SK-N-SH (cell line): ENCODE measurements around the gene MEX3D. TPM values are rescaled to one million over a fixed set of nuclear protein-coding genes. Genes with fewer than 3 reads are reported as not detected.

Experiments
- CTCF ChIA-PET: fragments of 300-600, 350-600 bp; formaldehyde crosslinking; extraction: SDS; loops from one replicate; lab custom pipeline; 2021; lab: Yijun Ruan, JAX
- POLR2A ChIA-PET: fragments of 350-600 bp; sonication (Branson Sonifier 250); formaldehyde crosslinking; extraction: SDS; loops from one replicate; lab custom pipeline; 2020; ENCODE audit warnings: antibody characterized with exemption, inconsistent platforms; lab: Yijun Ruan, JAX
- DNase-seq: peaks from one replicate; pipeline ENCODE4 v3.0.0; 2012
- H2AFZ ChIP-seq: fragments of 200-600 bp; sonication (generic); 2 replicates; pipeline ENCODE4 v1.8.1; 2016; ENCODE audit warnings: antibody characterized with exemption, mild to moderate bottlenecking, low read depth
- H3F3A ChIP-seq: fragments of 200-600 bp; sonication (generic); replicated peaks from 2 replicates; pipeline ENCODE3; 2016; ENCODE audit warnings: antibody characterized with exemption, mild to moderate bottlenecking; ENCODE audit not compliant: insufficient read depth
- H3K27ac ChIP-seq, 2 experiments: fragments of 200-500 bp in 1 of 2; fragments of 200-600 bp in 1 of 2; sonication (Bioruptor generic) in 1 of 2; sonication (generic), shearing (Covaris generic) in 1 of 2; 2 replicates each; pipeline versions ENCODE4 v1.5.1 to v1.6.1; 2014 to 2016; ENCODE audit warnings: low read depth in 2 of 2, inconsistent platforms in 1 of 2, low read length in 1 of 2, mild to moderate bottlenecking in 1 of 2, mixed read lengths in 1 of 2
- H3K27me3 ChIP-seq: fragments of 200-600 bp; sonication (generic), shearing (Covaris generic); 2 replicates; pipeline ENCODE4 v1.6.1; 2016; ENCODE audit warnings: mixed run types; ENCODE audit not compliant: insufficient read depth
- H3K36me3 ChIP-seq, 2 experiments: fragments of 200-500 bp in 1 of 2; fragments of 200-600 bp in 1 of 2; sonication (Bioruptor generic) in 1 of 2; sonication (generic) in 1 of 2; replicated peaks in 1 of 2; 2 replicates each; pipeline versions ENCODE3 to v1.5.1; 2014 to 2016; ENCODE audit warnings: low read length in 1 of 2, mild to moderate bottlenecking in 1 of 2; ENCODE audit not compliant: insufficient read depth in 2 of 2, control insufficient read depth in 1 of 2
- H3K4me1 ChIP-seq, 2 experiments: fragments of 200-500 bp in 1 of 2; fragments of 200-600 bp in 1 of 2; sonication (Bioruptor generic) in 1 of 2; sonication (generic), shearing (Covaris generic) in 1 of 2; 2 replicates each; pipeline versions ENCODE4 v1.5.1 to v1.6.1; 2014 to 2016; ENCODE audit warnings: low read depth in 1 of 2, low read length in 1 of 2, mixed run types in 1 of 2; ENCODE audit not compliant: insufficient read depth in 2 of 2, control insufficient read depth in 1 of 2
- H3K4me2 ChIP-seq: fragments of 200-600 bp; sonication (generic), shearing (Covaris generic); 2 replicates; pipeline ENCODE4 v1.6.1; 2017; ENCODE audit warnings: mixed run types
- H3K4me3 ChIP-seq, 2 experiments: fragments of 200-500 bp in 1 of 2; fragments of 200-600 bp in 1 of 2; sonication (Bioruptor generic) in 1 of 2; sonication (generic), shearing (Covaris generic) in 1 of 2; 2 replicates each; pipeline versions ENCODE4 v1.5.1 to v1.8.1; 2014 to 2016; ENCODE audit warnings: low read depth in 2 of 2, inconsistent platforms in 1 of 2, low read length in 1 of 2, mild to moderate bottlenecking in 1 of 2, mixed read lengths in 1 of 2, moderate library complexity in 1 of 2
- H3K79me2 ChIP-seq: fragments of 200-600 bp; sonication (generic); 2 replicates; pipeline ENCODE4 v1.8.1; 2017; ENCODE audit warnings: mild to moderate bottlenecking; ENCODE audit not compliant: insufficient read depth
- H3K9ac ChIP-seq: fragments of 200-600 bp; sonication (generic); 2 replicates; pipeline ENCODE4 v1.6.1; 2017; ENCODE audit warnings: mixed run types
- H3K9me2 ChIP-seq: fragments of 200-600 bp; sonication (generic); 2 replicates; pipeline ENCODE4 v1.6.1; 2017; ENCODE audit warnings: mixed run types
- H3K9me3 ChIP-seq: fragments of 200-600 bp; sonication (generic); 2 replicates; pipeline ENCODE4 v1.6.1; 2017; ENCODE audit warnings: mixed run types, mild to moderate bottlenecking, moderate library complexity
- H4K20me1 ChIP-seq: fragments of 200-600 bp; sonication (generic); 2 replicates; pipeline ENCODE4 v1.6.1; 2017; ENCODE audit warnings: mild to moderate bottlenecking, mixed run types; ENCODE audit not compliant: insufficient read depth
- EP300 ChIP-seq, 2 experiments: IDR thresholded peaks; 2 replicates each; pipeline versions ENCODE4 v1.4.0 to v1.6.1; 2012; ENCODE audit warnings: borderline replicate concordance in 1 of 2, low read depth in 1 of 2, low read length in 1 of 2
- FOSL2 ChIP-seq: IDR thresholded peaks from 2 replicates; pipeline ENCODE4 v1.4.0; 2012; ENCODE audit warnings: low read depth, mild to moderate bottlenecking, moderate library complexity, borderline replicate concordance
- FOXM1 ChIP-seq: IDR thresholded peaks from 2 replicates; pipeline ENCODE4 v1.4.0; 2012; ENCODE audit warnings: low read depth, mild to moderate bottlenecking
- GATA2 ChIP-seq: sonication (generic); formaldehyde crosslinking; IDR thresholded peaks from 2 replicates; pipeline ENCODE4 v1.5.0; 2020; ENCODE audit warnings: mild to moderate bottlenecking, missing genetic modification reagents
- IRF3 ChIP-seq: fragments of 150-350 bp; IDR thresholded peaks from 2 replicates; pipeline ENCODE4 v1.6.1; 2016; ENCODE audit warnings: mild to moderate bottlenecking, low read depth, low read length
- MAX ChIP-seq: IDR thresholded peaks from 2 replicates; pipeline ENCODE4 v1.4.0; 2012; ENCODE audit warnings: low read depth
- MEF2A ChIP-seq: IDR thresholded peaks from 2 replicates; pipeline ENCODE4 v1.4.0; 2012; ENCODE audit warnings: low read depth, borderline replicate concordance
- MXI1 ChIP-seq: IDR thresholded peaks from 2 replicates; pipeline ENCODE4 v1.6.1; 2012; ENCODE audit warnings: mild to moderate bottlenecking, low read depth, low read length, improper control_type of control experiment
- POLR2AphosphoS5 ChIP-seq: IDR thresholded peaks from 2 replicates; pipeline ENCODE4 v1.6.1; 2012; ENCODE audit warnings: low read depth, low read length
- RCOR1 ChIP-seq: fragments of 150-350 bp; IDR thresholded peaks from 2 replicates; pipeline ENCODE4 v1.6.1; 2017; ENCODE audit warnings: antibody characterized with exemption, low read length
- REST ChIP-seq: IDR thresholded peaks from 2 replicates; pipeline ENCODE4 v1.6.1; 2012; ENCODE audit warnings: mild to moderate bottlenecking, low read depth, low read length, moderate library complexity
- RFX5 ChIP-seq: IDR thresholded peaks from 2 replicates; pipeline ENCODE4 v1.6.1; 2012; ENCODE audit warnings: mild to moderate bottlenecking, improper control_type of control experiment, low read length
- RXRA ChIP-seq: IDR thresholded peaks from 2 replicates; pipeline ENCODE4 v1.4.0; 2012; ENCODE audit warnings: low read depth, mild to moderate bottlenecking, borderline replicate concordance
- SIN3A ChIP-seq: IDR thresholded peaks from 2 replicates; pipeline ENCODE4 v1.6.1; 2012; ENCODE audit warnings: low read depth, mild to moderate bottlenecking, low read length, moderate library complexity, borderline replicate concordance
- SMC3 ChIP-seq: IDR thresholded peaks from 2 replicates; pipeline ENCODE4 v1.6.1; 2012; ENCODE audit warnings: low read depth, low read length, improper control_type of control experiment
- YY1 ChIP-seq: IDR thresholded peaks from 2 replicates; pipeline ENCODE4 v1.4.0; 2012; ENCODE audit warnings: low read depth, mild to moderate bottlenecking
- WGBS: methylation state at CpG from one replicate; pipeline ENCODE4 v1.1.6; 2017; ENCODE audit warnings: low lambda C conversion rate; 5-methylcytosine and 5-hydroxymethylcytosine counted together
- polyA plus RNA-seq, 3 experiments: library from polyadenylated mRNA; depleted of rRNA; stranded (reverse); fragments of >200 nt; gene quantifications; 2 replicates each; pipeline ENCODE4 v1.2.3, GENCODE V29; 2012

MEX3D gene
- polyA plus RNA-seq, 1 of the 3 experiments (the other 2 are of a cell fraction), result 14.9 TPM

- Histone ChIP-seq H3K9me2 (no peaks in the 10 kb centered on the region), H4K20me1 (peaks cover 26% of the 10 kb centered on the region), H3K27me3 (no peaks in the 10 kb centered on the region), H3K27ac (no peak overlapping the region), H3K4me3 (no peak overlapping the region), H3K36me3 (peaks cover 12 to 15% of the 10 kb centered on the region in 2 experiments), H3K79me2 (peaks cover 57% of the 10 kb centered on the region), H3K9ac (no peak overlapping the region), H3F3A (peaks cover 4% of the 10 kb centered on the region), H3K4me1 (peaks cover 0 to 4% of the 10 kb centered on the region in 2 experiments; a peak in 1 of 4 replicates), H3K4me2 (no peak overlapping the region), H2AFZ (no peak overlapping the region), H3K9me3 (no peaks in the 10 kb centered on the region)
- TF ChIP-seq GATA2 (CRISPR knock-in tag), result no peak
- TF ChIP-seq POLR2AphosphoS5, result no peak
- no peak for TF ChIP-seq SIN3A
- TF ChIP-seq RFX5, result no peak
- no peak for TF ChIP-seq FOSL2
- WGBS, result no CpG with 5 or more reads among the region's 15 CpGs
- no peak for DNase-seq
- ChIA-PET POLR2A (no interaction called here), CTCF (interaction anchor here (1.5 to 2.2 kb wide), 3 partner anchors 54 to 73 kb away, joined by 4 to 6 read pairs (median 5); no protein-coding TSS in a partner anchor)
These were observed 31.3 kb upstream of the MEX3D start for GRCh38 chr19:1599460-1599846.

- Histone ChIP-seq H4K20me1 (peaks cover 26% of the 10 kb centered on the region), H3F3A (peaks cover 8% of the 10 kb centered on the region), H2AFZ (no peak overlapping the region), H3K79me2 (peaks cover 52% of the 10 kb centered on the region), H3K9me2 (no peaks in the 10 kb centered on the region), H3K27me3 (no peaks in the 10 kb centered on the region), H3K36me3 (peaks cover 12 to 15% of the 10 kb centered on the region in 2 experiments), H3K9ac (no peak overlapping the region), H3K4me3 (no peak overlapping the region), H3K9me3 (no peaks in the 10 kb centered on the region), H3K4me2 (no peak overlapping the region), H3K27ac (no peak overlapping the region), H3K4me1 (no peaks in the 10 kb centered on the region; a peak in 1 of 4 replicates)
- WGBS, result 93% methylated on average over 11 of the region's 20 CpGs
- POLR2A ChIA-PET, result no interaction called here
- DNase-seq, result no peak
- TF ChIP-seq MXI1 (no peak), IRF3 (no peak), MAX (no peak), EP300 (IDR thresholded peaks at IDR 0.05; ENCODE audit: borderline replicate concordance in 1 of 2, low read depth in 1 of 2, low read length in 1 of 2) (no peak), RCOR1 (no peak), MEF2A (no peak), YY1 (no peak), RXRA (no peak), POLR2AphosphoS5 (no peak), SIN3A (no peak), REST (no peak), FOXM1 (no peak), SMC3 (no peak)
- CTCF ChIA-PET, result interaction anchor here (0.6 to 1.8 kb wide), 2 partner anchors 53 to 216 kb away, joined by 4 to 5 read pairs; no protein-coding TSS in a partner anchor
These were observed 30.8 kb upstream of the MEX3D start for GRCh38 chr19:1598777-1599459.
